Measurements from ENCODE around the gene OSBPL9.

Gene OSBPL9

GRCh38 chr1:51791888-51792287 is 175.0 kb downstream of the OSBPL9 start:
- peaks cover 24% of the 10 kb centered on the region for H3K36me3 ChIP-seq
- TF ChIP-seq, protein P1, sequence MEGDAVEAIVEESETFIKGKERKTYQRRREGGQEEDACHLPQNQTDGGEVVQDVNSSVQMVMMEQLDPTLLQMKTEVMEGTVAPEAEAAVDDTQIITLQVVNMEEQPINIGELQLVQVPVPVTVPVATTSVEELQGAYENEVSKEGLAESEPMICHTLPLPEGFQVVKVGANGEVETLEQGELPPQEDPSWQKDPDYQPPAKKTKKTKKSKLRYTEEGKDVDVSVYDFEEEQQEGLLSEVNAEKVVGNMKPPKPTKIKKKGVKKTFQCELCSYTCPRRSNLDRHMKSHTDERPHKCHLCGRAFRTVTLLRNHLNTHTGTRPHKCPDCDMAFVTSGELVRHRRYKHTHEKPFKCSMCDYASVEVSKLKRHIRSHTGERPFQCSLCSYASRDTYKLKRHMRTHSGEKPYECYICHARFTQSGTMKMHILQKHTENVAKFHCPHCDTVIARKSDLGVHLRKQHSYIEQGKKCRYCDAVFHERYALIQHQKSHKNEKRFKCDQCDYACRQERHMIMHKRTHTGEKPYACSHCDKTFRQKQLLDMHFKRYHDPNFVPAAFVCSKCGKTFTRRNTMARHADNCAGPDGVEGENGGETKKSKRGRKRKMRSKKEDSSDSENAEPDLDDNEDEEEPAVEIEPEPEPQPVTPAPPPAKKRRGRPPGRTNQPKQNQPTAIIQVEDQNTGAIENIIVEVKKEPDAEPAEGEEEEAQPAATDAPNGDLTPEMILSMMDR (IDR thresholded peaks at IDR 0.05; ENCODE audit: low read depth, low read length) = no peak
- DNase-seq = no peak
- no peaks in the 10 kb centered on the region for H3K27me3 ChIP-seq
- no peak overlapping the region for H3K4me3 ChIP-seq (ENCODE audit: low read depth, low read length)
- no peaks in the 10 kb centered on the region for H3K4me1 ChIP-seq
- H3K9me3 ChIP-seq = no peaks in the 10 kb centered on the region

GRCh38 chr1:51792864-51793263 is 176.0 kb downstream of the OSBPL9 start:
- Histone ChIP-seq H3K9me3 (no peaks in the 10 kb centered on the region), H3K4me1 (no peaks in the 10 kb centered on the region), H3K27me3 (no peaks in the 10 kb centered on the region), H3K36me3 (peaks cover 23% of the 10 kb centered on the region), H3K4me3 (ENCODE audit: low read depth, low read length) (no peak overlapping the region)
- TF ChIP-seq, protein P1 (IDR thresholded peaks at IDR 0.05; ENCODE audit: low read depth, low read length) = no peak
- no peak for DNase-seq

GRCh38 chr1:51794260-51794659 is 177.4 kb downstream of the OSBPL9 start:
- no peak overlapping the region for H3K4me3 ChIP-seq (ENCODE audit: low read depth, low read length)
- no peaks in the 10 kb centered on the region for H3K9me3 ChIP-seq
- peaks cover 17% of the 10 kb centered on the region for H3K36me3 ChIP-seq
- TF ChIP-seq, protein P1 (IDR thresholded peaks at IDR 0.05; ENCODE audit: low read depth, low read length) = no peak
- no peaks in the 10 kb centered on the region for H3K4me1 ChIP-seq
- DNase-seq = no peak
- H3K27me3 ChIP-seq = no peaks in the 10 kb centered on the region

DNA sequence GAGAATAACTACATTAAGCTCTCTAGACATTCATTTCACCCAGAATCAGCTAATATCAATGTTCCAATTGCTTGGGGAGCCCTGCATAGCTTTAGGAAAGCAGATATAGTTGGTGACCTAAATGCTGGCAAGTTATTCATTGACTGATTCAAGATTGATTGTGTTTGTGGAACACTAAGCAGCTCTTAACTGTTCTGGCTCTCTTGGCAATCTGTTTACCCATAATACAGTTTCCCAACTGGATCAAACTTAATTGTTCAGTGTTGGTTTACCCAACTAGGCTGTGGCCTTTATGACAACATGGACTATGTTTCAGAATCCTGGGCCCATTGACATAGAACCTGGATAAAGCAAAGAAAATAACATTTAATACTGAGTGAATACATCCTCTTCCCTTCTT is 178.0 kb downstream of the OSBPL9 start:
- H3K36me3 ChIP-seq = peaks cover 11% of the 10 kb centered on the region
- H3K27me3 ChIP-seq = no peaks in the 10 kb centered on the region
- H3K9me3 ChIP-seq = no peaks in the 10 kb centered on the region
- no peak overlapping the region for H3K4me3 ChIP-seq (ENCODE audit: low read depth, low read length)
- TF ChIP-seq, protein P1 (IDR thresholded peaks at IDR 0.05; ENCODE audit: low read depth, low read length) = no peak
- H3K4me1 ChIP-seq = no peaks in the 10 kb centered on the region
- no peak for DNase-seq

DNA sequence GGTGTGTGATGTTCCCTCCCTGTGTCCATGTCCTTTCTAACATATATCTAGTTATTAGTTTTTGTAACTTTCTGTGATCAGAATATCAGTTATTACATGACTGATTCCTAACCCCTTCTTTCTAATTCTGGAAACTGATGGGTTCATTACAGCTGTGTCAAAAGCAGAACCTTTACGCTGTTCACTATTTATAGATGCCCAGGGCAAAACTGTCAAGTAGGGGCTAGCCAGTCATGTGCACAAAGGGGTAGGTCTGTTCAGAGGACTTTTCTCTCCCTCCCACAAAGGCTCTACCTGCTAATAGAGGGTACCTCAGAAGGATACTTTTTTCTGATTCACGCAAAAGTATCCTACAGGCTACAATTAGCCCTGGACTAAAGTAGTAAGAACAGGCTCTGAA is 182.5 kb downstream of the OSBPL9 start:
- no peaks in the 10 kb centered on the region for H3K9me3 ChIP-seq
- H3K36me3 ChIP-seq = 0 out of 2 replicates have a peak, but pooled peaks cover 2% of the 10 kb centered on the region
- no peaks in the 10 kb centered on the region for H3K4me1 ChIP-seq
- DNase-seq = no peak
- TF ChIP-seq, protein P1 (IDR thresholded peaks at IDR 0.05; ENCODE audit: low read depth, low read length) = no peak
- no peaks in the 10 kb centered on the region for H3K27me3 ChIP-seq
- H3K4me3 ChIP-seq (ENCODE audit: low read depth, low read length) = no peak overlapping the region

- TF ChIP-seq, protein P1 (IDR thresholded peaks at IDR 0.05; ENCODE audit: low read depth, low read length) = no peak
- Histone ChIP-seq H3K9me3 (no peaks in the 10 kb centered on the region), H3K4me3 (ENCODE audit: low read depth, low read length) (no peak overlapping the region), H3K4me1 (no peaks in the 10 kb centered on the region), H3K27me3 (no peaks in the 10 kb centered on the region), H3K36me3 (no peaks in the 10 kb centered on the region)
- DNase-seq = no peak
Observed at GRCh38 chr1:51814513-51814912, 197.6 kb downstream of the OSBPL9 start.

All from BE2C (cell line).